Metanephros (tissue), 1 donor: ENCODE measurements around the gene TUBB2B. TPM values are rescaled to one million over a fixed set of nuclear protein-coding genes. Genes with fewer than 3 reads are reported as not detected.

Experiments
- total RNA-seq: library from RNA; depleted of rRNA; stranded (reverse); fragments of >200 nt; gene quantifications from one replicate; pipeline ENCODE4 v1.2.3, GENCODE V29; 2014

TUBB2B gene
- total RNA-seq = 126 TPM

DNA sequence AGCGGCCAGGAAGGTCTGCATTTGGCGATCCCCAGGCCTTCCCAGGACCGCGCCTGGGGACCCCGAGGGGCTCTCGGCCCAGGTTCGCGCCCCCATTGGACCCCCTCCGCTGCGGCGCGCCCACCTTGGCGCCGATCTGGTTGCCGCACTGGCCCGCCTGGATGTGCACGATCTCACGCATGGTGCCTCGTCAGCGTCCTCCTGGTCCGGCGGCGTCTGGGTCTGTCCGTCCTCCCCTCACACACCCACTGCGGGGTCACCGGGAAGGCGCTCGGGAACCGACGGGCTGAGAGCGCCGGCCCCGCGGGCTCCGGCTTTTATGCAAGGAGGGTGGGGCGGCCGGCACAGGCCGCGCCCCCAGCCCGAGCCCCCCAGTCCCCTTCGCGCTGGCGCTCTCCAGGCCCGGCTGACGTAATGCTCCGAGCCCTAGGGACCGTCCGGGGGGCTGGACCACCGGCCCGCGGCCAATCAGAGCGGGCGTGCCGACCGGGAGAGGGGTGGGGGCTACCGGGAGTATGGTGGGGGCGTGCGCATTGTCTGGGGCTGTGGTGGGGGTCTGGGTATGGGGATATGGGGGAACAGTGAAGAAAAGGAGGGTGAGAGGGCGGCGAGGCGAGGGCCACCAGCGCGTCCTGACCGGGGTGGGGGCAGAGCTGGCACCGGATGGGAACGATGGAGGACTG lies at the start of gene TUBB2B:
Gene TUBB2B, minus strand, starts transcription at position 291 of the 683 bp plus-strand sequence. Its CDS starts 110 bp downstream, at position 181.

DNA sequence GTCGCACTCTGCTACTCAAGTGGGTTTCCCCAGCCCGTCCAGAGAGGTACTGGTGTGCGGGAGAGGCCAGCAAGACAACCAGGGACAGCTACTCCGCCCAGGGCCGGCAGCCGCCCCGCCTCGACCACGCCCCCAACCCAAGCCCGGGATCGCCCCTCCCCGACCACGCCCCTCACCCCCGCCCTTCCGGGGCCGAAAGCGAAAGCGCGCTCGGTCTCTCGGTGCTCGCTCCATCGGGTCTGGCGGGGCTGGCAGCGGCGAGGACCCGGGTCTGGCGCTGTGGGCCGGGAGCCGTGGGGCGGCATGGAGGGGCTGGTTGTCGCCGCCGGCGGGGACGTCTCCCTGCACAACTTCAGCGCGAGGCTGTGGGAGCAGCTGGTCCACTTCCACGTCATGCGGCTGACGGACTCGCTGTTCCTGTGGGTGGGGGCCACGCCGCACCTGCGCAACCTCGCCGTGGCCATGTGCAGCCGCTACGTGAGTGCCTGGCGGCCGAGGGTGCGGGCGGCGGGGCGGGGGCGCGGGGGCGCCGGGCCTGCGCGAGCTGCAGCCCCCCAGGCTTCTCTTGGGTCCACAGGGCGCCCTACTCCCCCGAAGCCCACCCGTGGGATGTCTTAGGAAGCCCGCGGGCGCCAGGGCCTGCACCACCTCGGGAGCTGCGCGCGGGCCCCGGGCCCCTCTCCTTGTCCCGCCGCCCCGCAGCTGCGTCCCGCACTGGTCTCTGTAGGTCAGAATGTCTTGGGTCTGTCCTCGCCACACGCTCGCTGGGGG lies 31.5 kb upstream of the TUBB2B start, which contains the start of gene PSMG4:
Gene PSMG4, plus strand, starts transcription at position 228 of the 771 bp plus-strand sequence. Its CDS starts 76 bp downstream, at position 304.

Other genes starting within 250 kb of the TUBB2B start
- 13.1 TPM for gene NQO2, start 227.8 kb downstream of the TUBB2B start, total RNA-seq
- gene RIPK1, start 159.2 kb downstream of the TUBB2B start, total RNA-seq = 15.1 TPM
- 24.7 TPM for gene BPHL, start 108.9 kb downstream of the TUBB2B start, total RNA-seq
- gene TUBB2A, start 70.1 kb downstream of the TUBB2B start, total RNA-seq = 81.5 TPM
- 17.3 TPM for gene PSMG4, start 31.3 kb upstream of the TUBB2B start, total RNA-seq
- 16.2 TPM for gene SLC22A23, start 229.4 kb upstream of the TUBB2B start, total RNA-seq